Measurements from ENCODE around the gene LY86. TPM values are rescaled to one million over a fixed set of nuclear protein-coding genes. Genes with fewer than 3 reads are reported as not detected.

LY86 gene
- total RNA-seq, 4 donors from 2014 or later: 0.73 to 4.4 TPM; not detected in 2

GRCh38 chr6:6651335-6651734, 62.8 kb downstream of the LY86 start:
- H3K4me3 ChIP-seq: no peak overlapping the region
- H3K9me3 ChIP-seq: no peaks in the 10 kb centered on the region
- intact Hi-C loops (cut with DNase I; ENCODE audit: low total_unique reads): no loop called here
- H3K36me3 ChIP-seq: no peaks in the 10 kb centered on the region
- TF ChIP-seq CTCF (IDR thresholded peaks at IDR 0.05) (no peak), POLR2A (IDR thresholded peaks at IDR 0.05) (no peak)
- no peak for DNase-seq
- no peak overlapping the region for H3K27ac ChIP-seq
- no peaks in the 10 kb centered on the region for H3K27me3 ChIP-seq
- H3K4me1 ChIP-seq: no peaks in the 10 kb centered on the region

- Histone ChIP-seq H3K4me1 (no peaks in the 10 kb centered on the region), H3K4me3 (no peak overlapping the region), H3K27me3 (no peaks in the 10 kb centered on the region), H3K36me3 (no peaks in the 10 kb centered on the region), H3K9me3 (no peaks in the 10 kb centered on the region), H3K27ac (no peak overlapping the region)
- no peak for DNase-seq
- intact Hi-C loops (cut with DNase I; ENCODE audit: low total_unique reads): no loop called here
- TF ChIP-seq CTCF (IDR thresholded peaks at IDR 0.05): no peak
These were observed 64.4 kb downstream of the LY86 start for GRCh38 chr6:6652932-6653331.

- no peaks in the 10 kb centered on the region for H3K27me3 ChIP-seq
- peak overlapping the region; percentile 11 to 42 for H3K27ac ChIP-seq
- peak in 1 of 2 donors; percentile 49 for DNase-seq
- H3K36me3 ChIP-seq: no peaks in the 10 kb centered on the region
- H3K4me1 ChIP-seq: no peaks in the 10 kb centered on the region
- no peaks in the 10 kb centered on the region for H3K9me3 ChIP-seq
- no peak overlapping the region for H3K4me3 ChIP-seq
- no peak for TF ChIP-seq POLR2A (IDR thresholded peaks at IDR 0.05)
- TF ChIP-seq CTCF (IDR thresholded peaks at IDR 0.05): no peak
- intact Hi-C loops (cut with DNase I; ENCODE audit: low total_unique reads): no loop called here
These were observed 66.4 kb downstream of the LY86 start for GRCh38 chr6:6654599-6655575.

- no peaks in the 10 kb centered on the region for H3K36me3 ChIP-seq
- H3K4me3 ChIP-seq: no peak overlapping the region
- no peaks in the 10 kb centered on the region for H3K4me1 ChIP-seq
- intact Hi-C loops (cut with DNase I; ENCODE audit: low total_unique reads): no loop called here
- peak overlapping the region in 1 of 2 donors; percentile 42 for H3K27ac ChIP-seq
- no peaks in the 10 kb centered on the region for H3K27me3 ChIP-seq
- DNase-seq: no peak
- no peak for TF ChIP-seq POLR2A (IDR thresholded peaks at IDR 0.05)
- TF ChIP-seq CTCF (IDR thresholded peaks at IDR 0.05): no peak
- H3K9me3 ChIP-seq: no peaks in the 10 kb centered on the region
These were observed 67.3 kb downstream of the LY86 start for GRCh38 chr6:6655805-6656251.

- H3K27ac ChIP-seq: no peak overlapping the region
- TF ChIP-seq POLR2A (IDR thresholded peaks at IDR 0.05) (no peak), CTCF (IDR thresholded peaks at IDR 0.05) (no peak)
- H3K9me3 ChIP-seq: no peaks in the 10 kb centered on the region
- DNase-seq: no peak
- intact Hi-C loops (cut with DNase I; ENCODE audit: low total_unique reads): no loop called here
- no peaks in the 10 kb centered on the region for H3K4me1 ChIP-seq
- no peaks in the 10 kb centered on the region for H3K27me3 ChIP-seq
- no peak overlapping the region for H3K4me3 ChIP-seq
- no peaks in the 10 kb centered on the region for H3K36me3 ChIP-seq
These were observed 67.8 kb downstream of the LY86 start for GRCh38 chr6:6656287-6656686.

Measured in uterus (tissue), 4 donors.